SK-N-SH (cell line): ENCODE results near the gene SV2B. TPM values are rescaled to one million over a fixed set of nuclear protein-coding genes. Genes with fewer than 3 reads are reported as not detected.

ENCODE experiments used
- CTCF ChIA-PET: fragments of 300-600, 350-600 bp; formaldehyde crosslinking; extraction: SDS; loops from one replicate; lab custom pipeline; 2021; lab: Yijun Ruan, JAX
- POLR2A ChIA-PET: fragments of 350-600 bp; sonication (Branson Sonifier 250); formaldehyde crosslinking; extraction: SDS; loops from one replicate; lab custom pipeline; 2020; ENCODE audit warnings: antibody characterized with exemption, inconsistent platforms; lab: Yijun Ruan, JAX
- DNase-seq: peaks from one replicate; pipeline ENCODE4 v3.0.0; 2012
- H2AFZ ChIP-seq: fragments of 200-600 bp; sonication (generic); 2 replicates; pipeline ENCODE4 v1.8.1; 2016; ENCODE audit warnings: antibody characterized with exemption, mild to moderate bottlenecking, low read depth
- H3F3A ChIP-seq: fragments of 200-600 bp; sonication (generic); replicated peaks from 2 replicates; pipeline ENCODE3; 2016; ENCODE audit warnings: antibody characterized with exemption, mild to moderate bottlenecking; ENCODE audit not compliant: insufficient read depth
- H3K27ac ChIP-seq, 2 experiments: fragments of 200-500 bp in 1 of 2; fragments of 200-600 bp in 1 of 2; sonication (Bioruptor generic) in 1 of 2; sonication (generic), shearing (Covaris generic) in 1 of 2; 2 replicates each; pipeline versions ENCODE4 v1.5.1 to v1.6.1; 2014 to 2016; ENCODE audit warnings: low read depth in 2 of 2, inconsistent platforms in 1 of 2, low read length in 1 of 2, mild to moderate bottlenecking in 1 of 2, mixed read lengths in 1 of 2
- H3K27me3 ChIP-seq: fragments of 200-600 bp; sonication (generic), shearing (Covaris generic); 2 replicates; pipeline ENCODE4 v1.6.1; 2016; ENCODE audit warnings: mixed run types; ENCODE audit not compliant: insufficient read depth
- H3K36me3 ChIP-seq, 2 experiments: fragments of 200-500 bp in 1 of 2; fragments of 200-600 bp in 1 of 2; sonication (Bioruptor generic) in 1 of 2; sonication (generic) in 1 of 2; replicated peaks in 1 of 2; 2 replicates each; pipeline versions ENCODE3 to v1.5.1; 2014 to 2016; ENCODE audit warnings: low read length in 1 of 2, mild to moderate bottlenecking in 1 of 2; ENCODE audit not compliant: insufficient read depth in 2 of 2, control insufficient read depth in 1 of 2
- H3K4me1 ChIP-seq, 2 experiments: fragments of 200-500 bp in 1 of 2; fragments of 200-600 bp in 1 of 2; sonication (Bioruptor generic) in 1 of 2; sonication (generic), shearing (Covaris generic) in 1 of 2; 2 replicates each; pipeline versions ENCODE4 v1.5.1 to v1.6.1; 2014 to 2016; ENCODE audit warnings: low read depth in 1 of 2, low read length in 1 of 2, mixed run types in 1 of 2; ENCODE audit not compliant: insufficient read depth in 2 of 2, control insufficient read depth in 1 of 2
- H3K4me2 ChIP-seq: fragments of 200-600 bp; sonication (generic), shearing (Covaris generic); 2 replicates; pipeline ENCODE4 v1.6.1; 2017; ENCODE audit warnings: mixed run types
- H3K4me3 ChIP-seq, 2 experiments: fragments of 200-500 bp in 1 of 2; fragments of 200-600 bp in 1 of 2; sonication (Bioruptor generic) in 1 of 2; sonication (generic), shearing (Covaris generic) in 1 of 2; 2 replicates each; pipeline versions ENCODE4 v1.5.1 to v1.8.1; 2014 to 2016; ENCODE audit warnings: low read depth in 2 of 2, inconsistent platforms in 1 of 2, low read length in 1 of 2, mild to moderate bottlenecking in 1 of 2, mixed read lengths in 1 of 2, moderate library complexity in 1 of 2
- H3K79me2 ChIP-seq: fragments of 200-600 bp; sonication (generic); 2 replicates; pipeline ENCODE4 v1.8.1; 2017; ENCODE audit warnings: mild to moderate bottlenecking; ENCODE audit not compliant: insufficient read depth
- H3K9ac ChIP-seq: fragments of 200-600 bp; sonication (generic); 2 replicates; pipeline ENCODE4 v1.6.1; 2017; ENCODE audit warnings: mixed run types
- H3K9me2 ChIP-seq: fragments of 200-600 bp; sonication (generic); 2 replicates; pipeline ENCODE4 v1.6.1; 2017; ENCODE audit warnings: mixed run types
- H3K9me3 ChIP-seq: fragments of 200-600 bp; sonication (generic); 2 replicates; pipeline ENCODE4 v1.6.1; 2017; ENCODE audit warnings: mixed run types, mild to moderate bottlenecking, moderate library complexity
- H4K20me1 ChIP-seq: fragments of 200-600 bp; sonication (generic); 2 replicates; pipeline ENCODE4 v1.6.1; 2017; ENCODE audit warnings: mild to moderate bottlenecking, mixed run types; ENCODE audit not compliant: insufficient read depth
- CHD2 ChIP-seq: fragments of 150-350 bp; IDR thresholded peaks from 2 replicates; pipeline ENCODE4 v1.6.1; 2018; ENCODE audit warnings: low read length; ENCODE audit not compliant: partially characterized antibody
- EP300 ChIP-seq, 2 experiments: IDR thresholded peaks; 2 replicates each; pipeline versions ENCODE4 v1.4.0 to v1.6.1; 2012; ENCODE audit warnings: borderline replicate concordance in 1 of 2, low read depth in 1 of 2, low read length in 1 of 2
- FOSL2 ChIP-seq: IDR thresholded peaks from 2 replicates; pipeline ENCODE4 v1.4.0; 2012; ENCODE audit warnings: low read depth, mild to moderate bottlenecking, moderate library complexity, borderline replicate concordance
- GABPA ChIP-seq: IDR thresholded peaks from 2 replicates; pipeline ENCODE4 v1.4.0; 2012; ENCODE audit warnings: low read depth, mild to moderate bottlenecking
- GATA2 ChIP-seq: sonication (generic); formaldehyde crosslinking; IDR thresholded peaks from 2 replicates; pipeline ENCODE4 v1.5.0; 2020; ENCODE audit warnings: mild to moderate bottlenecking, missing genetic modification reagents
- MEF2A ChIP-seq: IDR thresholded peaks from 2 replicates; pipeline ENCODE4 v1.4.0; 2012; ENCODE audit warnings: low read depth, borderline replicate concordance
- NFIC ChIP-seq: IDR thresholded peaks from 2 replicates; pipeline ENCODE4 v1.4.0; 2012; ENCODE audit warnings: borderline replicate concordance
- NRF1 ChIP-seq: IDR thresholded peaks from 2 replicates; pipeline ENCODE4 v1.6.1; 2012; ENCODE audit warnings: low read depth, mild to moderate bottlenecking, low read length
- RCOR1 ChIP-seq: fragments of 150-350 bp; IDR thresholded peaks from 2 replicates; pipeline ENCODE4 v1.6.1; 2017; ENCODE audit warnings: antibody characterized with exemption, low read length
- REST ChIP-seq: IDR thresholded peaks from 2 replicates; pipeline ENCODE4 v1.6.1; 2012; ENCODE audit warnings: mild to moderate bottlenecking, low read depth, low read length, moderate library complexity
- RFX5 ChIP-seq: IDR thresholded peaks from 2 replicates; pipeline ENCODE4 v1.6.1; 2012; ENCODE audit warnings: mild to moderate bottlenecking, improper control_type of control experiment, low read length
- SIN3A ChIP-seq: IDR thresholded peaks from 2 replicates; pipeline ENCODE4 v1.6.1; 2012; ENCODE audit warnings: low read depth, mild to moderate bottlenecking, low read length, moderate library complexity, borderline replicate concordance
- SMC3 ChIP-seq: IDR thresholded peaks from 2 replicates; pipeline ENCODE4 v1.6.1; 2012; ENCODE audit warnings: low read depth, low read length, improper control_type of control experiment
- TAF1 ChIP-seq: IDR thresholded peaks from 2 replicates; pipeline ENCODE4 v1.6.1; 2012; ENCODE audit warnings: low read depth, mild to moderate bottlenecking, low read length, moderate library complexity, borderline replicate concordance
- TEAD4 ChIP-seq: IDR thresholded peaks from 2 replicates; pipeline ENCODE4 v1.4.0; 2012; ENCODE audit warnings: mild to moderate bottlenecking, borderline replicate concordance; ENCODE audit not compliant: insufficient read depth
- WGBS: methylation state at CpG from one replicate; pipeline ENCODE4 v1.1.6; 2017; ENCODE audit warnings: low lambda C conversion rate; 5-methylcytosine and 5-hydroxymethylcytosine counted together
- polyA plus RNA-seq, 3 experiments: library from polyadenylated mRNA; depleted of rRNA; stranded (reverse); fragments of >200 nt; gene quantifications; 2 replicates each; pipeline ENCODE4 v1.2.3, GENCODE V29; 2012
- TF ChIP-seq, protein P1 (sequence below): fragments of 150-350 bp; IDR thresholded peaks from 2 replicates; pipeline ENCODE4 v1.6.1; 2016; ENCODE audit warnings: mild to moderate bottlenecking, low read depth, low read length

SV2B gene
- polyA plus RNA-seq, 1 of the 3 experiments (the other 2 are of a cell fraction), result not detected

GRCh38 chr15:91308199-91308598 is 208.1 kb downstream of the SV2B start:
- no peaks in the 10 kb centered on the region for H3K79me2 ChIP-seq
- POLR2A ChIA-PET, result no interaction called here
- no peaks in the 10 kb centered on the region for H3K9me2 ChIP-seq
- no peak overlapping the region for H3K27ac ChIP-seq
- H3K9ac ChIP-seq, result no peak overlapping the region
- H2AFZ ChIP-seq, result no peak overlapping the region
- WGBS, result 62% methylated on average over 4 of the region's 4 CpGs
- TF ChIP-seq RFX5 (no peak), GATA2 (no peak), SMC3 (no peak)
- CTCF ChIA-PET, result no interaction called here
- H3K27me3 ChIP-seq, result peaks cover 10% of the 10 kb centered on the region
- peaks cover 0 to 2% of the 10 kb centered on the region in 2 experiments; a peak in 3 of 4 replicates for H3K4me1 ChIP-seq
- no peak overlapping the region for H3K4me3 ChIP-seq
- no peaks in the 10 kb centered on the region for H3K9me3 ChIP-seq
- no peaks in the 10 kb centered on the region for H4K20me1 ChIP-seq
- DNase-seq, result no peak
- no peak overlapping the region for H3K4me2 ChIP-seq
- no peaks in the 10 kb centered on the region for H3F3A ChIP-seq
- H3K36me3 ChIP-seq, result no peaks in the 10 kb centered on the region

- no peaks in the 10 kb centered on the region for H3K79me2 ChIP-seq
- CTCF ChIA-PET, result interaction anchor here (1.4 kb wide), 1 partner anchor 769 kb away, joined by 5 read pairs; no protein-coding TSS in a partner anchor
- no peaks in the 10 kb centered on the region for H3F3A ChIP-seq
- H3K4me1 ChIP-seq, result no peaks in the 10 kb centered on the region; a peak in 1 of 4 replicates
- POLR2A ChIA-PET, result no interaction called here
- H3K9me3 ChIP-seq, result no peaks in the 10 kb centered on the region
- no peak overlapping the region for H3K4me2 ChIP-seq
- no peaks in the 10 kb centered on the region for H4K20me1 ChIP-seq
- TF ChIP-seq MEF2A, result no peak
- no peak for TF ChIP-seq GATA2
- no peak for TF ChIP-seq SIN3A
- no peak for TF ChIP-seq CHD2
- TF ChIP-seq REST, result no peak
- TF ChIP-seq TAF1, result no peak
- TF ChIP-seq TEAD4, result no peak
- no peak for TF ChIP-seq NFIC
- no peak for TF ChIP-seq SMC3
- no peak for TF ChIP-seq FOSL2
- no peak for TF ChIP-seq NRF1
- TF ChIP-seq GABPA, result no peak
- TF ChIP-seq, protein P1, sequence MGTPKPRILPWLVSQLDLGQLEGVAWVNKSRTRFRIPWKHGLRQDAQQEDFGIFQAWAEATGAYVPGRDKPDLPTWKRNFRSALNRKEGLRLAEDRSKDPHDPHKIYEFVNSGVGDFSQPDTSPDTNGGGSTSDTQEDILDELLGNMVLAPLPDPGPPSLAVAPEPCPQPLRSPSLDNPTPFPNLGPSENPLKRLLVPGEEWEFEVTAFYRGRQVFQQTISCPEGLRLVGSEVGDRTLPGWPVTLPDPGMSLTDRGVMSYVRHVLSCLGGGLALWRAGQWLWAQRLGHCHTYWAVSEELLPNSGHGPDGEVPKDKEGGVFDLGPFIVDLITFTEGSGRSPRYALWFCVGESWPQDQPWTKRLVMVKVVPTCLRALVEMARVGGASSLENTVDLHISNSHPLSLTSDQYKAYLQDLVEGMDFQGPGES, result no peak
- no peak for TF ChIP-seq EP300 (IDR thresholded peaks at IDR 0.05; ENCODE audit: borderline replicate concordance in 1 of 2, low read depth in 1 of 2, low read length in 1 of 2)
- TF ChIP-seq RCOR1, result no peak
- H3K27me3 ChIP-seq, result peaks cover 7% of the 10 kb centered on the region
- no peak overlapping the region for H3K9ac ChIP-seq
- H3K4me3 ChIP-seq, result no peak overlapping the region
- no peaks in the 10 kb centered on the region for H3K36me3 ChIP-seq
- WGBS, result 43% methylated on average over 4 of the region's 4 CpGs
- no peak overlapping the region for H3K27ac ChIP-seq
- H3K9me2 ChIP-seq, result no peaks in the 10 kb centered on the region
- H2AFZ ChIP-seq, result no peak overlapping the region
- no peak for DNase-seq
These were observed 208.8 kb downstream of the SV2B start for GRCh38 chr15:91308855-91309254.
